Measurements from ENCODE around the gene DUSP15. TPM values are rescaled to one million over a fixed set of nuclear protein-coding genes. Genes with fewer than 3 reads are reported as not detected.

Gene DUSP15
- total RNA-seq, 2 donors from 2014 or later = not detected

DNA sequence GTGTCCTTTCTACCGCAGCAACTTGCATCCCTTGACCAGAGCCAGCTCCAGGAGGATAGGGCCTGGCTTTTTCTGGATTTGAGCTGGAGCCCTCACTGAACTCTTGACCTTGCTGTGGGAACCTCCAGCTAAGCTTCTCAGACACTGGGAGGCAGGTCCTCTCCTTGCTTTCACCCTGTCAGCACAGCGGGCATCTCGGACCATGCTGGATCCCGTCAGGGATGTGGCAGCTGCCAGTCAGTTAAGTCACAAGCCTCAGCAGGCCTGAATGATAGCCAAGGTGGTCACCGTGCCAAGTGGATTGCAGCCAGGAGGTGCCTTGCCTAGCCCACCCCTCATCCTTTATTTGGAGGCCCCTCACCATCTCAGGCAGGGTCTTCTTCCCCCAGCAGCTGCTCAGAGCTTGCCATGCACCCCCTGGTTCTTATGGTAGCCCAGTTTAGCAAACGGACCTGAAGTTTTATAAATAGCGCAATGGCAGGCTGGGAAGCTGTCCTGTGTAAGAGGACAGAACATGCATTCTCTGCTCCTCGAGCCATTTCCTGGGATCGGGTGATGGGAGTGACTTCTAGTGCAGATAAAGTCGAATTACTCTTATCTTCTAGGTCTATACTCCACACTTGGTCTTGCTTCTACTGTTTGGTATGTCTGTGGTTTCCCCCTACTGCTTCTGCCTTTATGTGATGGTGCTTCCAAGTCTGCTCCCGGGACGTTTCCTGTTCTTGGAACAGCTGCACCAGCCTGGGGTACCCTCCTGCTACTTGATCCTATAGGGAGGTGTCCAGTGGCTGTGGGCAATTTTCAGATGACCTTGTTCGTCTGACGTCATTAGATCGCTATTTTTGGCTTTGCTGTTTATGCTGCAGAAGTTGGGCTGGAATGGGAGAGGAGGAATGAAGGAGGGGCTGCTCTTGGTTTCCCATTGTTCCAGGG is 58.3 kb downstream of the DUSP15 start:
- Mint-ChIP-seq H3K27ac (no peak overlapping the region), H3K36me3 (ENCODE audit: insufficient read depth in 2 of 2) (no peaks in the 10 kb centered on the region), H3K9me3 (no peaks in the 10 kb centered on the region), H3K4me3 (no peak overlapping the region), H3K27me3 (ENCODE audit: low read depth) (no peaks in the 10 kb centered on the region), H3K4me1 (ENCODE audit: low read depth) (no peaks in the 10 kb centered on the region)
- ATAC-seq (replicated peaks in 1 of 2) (no peak), DNase-seq (no peak)

DNA sequence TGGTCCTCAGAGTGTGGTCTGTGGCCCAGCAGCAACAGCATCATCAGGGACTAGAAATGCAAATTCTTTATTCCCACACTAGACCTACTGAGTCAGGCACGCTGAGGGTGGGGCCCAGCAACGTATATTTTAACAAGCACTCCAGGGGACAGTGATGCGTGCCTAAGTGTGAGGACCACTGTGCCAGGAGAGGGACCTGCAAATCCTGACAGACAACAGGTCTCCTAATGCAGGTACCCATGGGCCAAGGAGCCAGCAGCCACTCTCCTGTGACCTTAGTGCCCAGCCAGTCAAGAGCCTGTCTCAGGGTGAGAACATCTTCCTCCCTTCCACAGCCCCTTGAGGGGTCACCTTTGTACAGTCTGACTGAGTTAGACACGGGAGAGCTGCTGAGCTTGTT is 59.1 kb downstream of the DUSP15 start:
- Mint-ChIP-seq H3K27me3 (ENCODE audit: low read depth) (no peaks in the 10 kb centered on the region), H3K4me1 (ENCODE audit: low read depth) (no peaks in the 10 kb centered on the region), H3K4me3 (no peak overlapping the region), H3K9me3 (no peaks in the 10 kb centered on the region), H3K27ac (no peak overlapping the region), H3K36me3 (ENCODE audit: insufficient read depth in 2 of 2) (no peaks in the 10 kb centered on the region)
- no peak for DNase-seq
- ATAC-seq (replicated peaks in 1 of 2) = no peak

Other genes starting within 250 kb of the DUSP15 start
- not detected for gene COX4I2, start 232.6 kb downstream of the DUSP15 start, total RNA-seq
- gene BCL2L1, start 147.7 kb downstream of the DUSP15 start, total RNA-seq = 100 to 1,000 TPM; 120 to 152 TPM
- 100 to 1,000 TPM; 114 to 132 TPM for gene TPX2, start 131.2 kb downstream of the DUSP15 start, total RNA-seq
- gene MYLK2, start 51.2 kb downstream of the DUSP15 start, total RNA-seq = under 1 TPM; 0.49 to 0.53 TPM
- gene FOXS1, start 24.9 kb downstream of the DUSP15 start, total RNA-seq = not detected
- gene TTLL9, start 107 bp upstream of the DUSP15 start, total RNA-seq = not detected
- 10 to 100 TPM; 13.1 to 19.3 TPM for gene PDRG1, start 81.5 kb upstream of the DUSP15 start, total RNA-seq
- gene XKR7, start 97.6 kb upstream of the DUSP15 start, total RNA-seq = not detected
- gene CCM2L, start 139.9 kb upstream of the DUSP15 start, total RNA-seq = not detected
- gene HCK, start 181.7 kb upstream of the DUSP15 start, total RNA-seq = 1 to 10 TPM in 1 of 2 donors, under 1 TPM in 1; 0.50 to 1.1 TPM
- gene TM9SF4, start 239.2 kb upstream of the DUSP15 start, total RNA-seq = 10 to 100 TPM; 42.9 to 56.7 TPM

Data from activated T-cell treated with anti-CD3 and anti-CD28 coated beads, Interleukin-2, amount 50 U/mL, for 72 hours (primary cell).